ENCODE data around the gene LMTK3. TPM values are rescaled to one million over a fixed set of nuclear protein-coding genes. Genes with fewer than 3 reads are reported as not detected.
"Not testable (repeated sequence)": the region's sequence is repeated elsewhere in the genome, so short reads cannot be mapped to it uniquely, and the experiment has no call there.

The LMTK3 gene
- total RNA-seq, 1 donor from 2014 or later, result 2.0 TPM

- Mint-ChIP-seq H3K27me3 (ENCODE audit: insufficient read depth) (peaks cover 17% of the 10 kb centered on the region), H3K27ac (no peak overlapping the region)
- intact Hi-C loops (cut with micrococcal nuclease), result no loop called here
Observed at GRCh38 chr19:48496959-48497727, 14.5 kb downstream of the LMTK3 start.

GRCh38 chr19:48495396-48495795 is 16.2 kb downstream of the LMTK3 start:
- peak overlapping the region; percentile 51 for H3K4me3 Mint-ChIP-seq
- H3K9me3 Mint-ChIP-seq, result no peaks in the 10 kb centered on the region
- no peak overlapping the region for H3K27ac Mint-ChIP-seq
- no peaks in the 10 kb centered on the region for H3K36me3 Mint-ChIP-seq (ENCODE audit: low read depth)
- intact Hi-C loops (cut with micrococcal nuclease), result no loop called here
- peaks cover 27% of the 10 kb centered on the region for H3K4me1 Mint-ChIP-seq (ENCODE audit: low read depth)
- peaks cover 23% of the 10 kb centered on the region for H3K27me3 Mint-ChIP-seq (ENCODE audit: insufficient read depth)
- DNase-seq (ENCODE audit: low spot score), result no peak

More at GRCh38 chr19:48496959-48497727, 14.5 kb downstream of the LMTK3 start:
- DNase-seq (ENCODE audit: low spot score), result no peak
- no peaks in the 10 kb centered on the region for H3K9me3 Mint-ChIP-seq
- peaks cover 20% of the 10 kb centered on the region for H3K4me1 Mint-ChIP-seq (ENCODE audit: low read depth)
- H3K4me3 Mint-ChIP-seq, result no peak overlapping the region
- H3K36me3 Mint-ChIP-seq (ENCODE audit: low read depth), result no peaks in the 10 kb centered on the region

GRCh38 chr19:48493718-48494401 is 17.8 kb downstream of the LMTK3 start:
- H3K4me1 Mint-ChIP-seq (ENCODE audit: low read depth), result peaks cover 27% of the 10 kb centered on the region
- H3K27ac Mint-ChIP-seq, result peak overlapping the region; percentile 12
- peaks cover 21% of the 10 kb centered on the region for H3K27me3 Mint-ChIP-seq (ENCODE audit: insufficient read depth)
- intact Hi-C loops (cut with micrococcal nuclease), result loop anchor here (1.0 to 5.0 kb wide), 10 partner anchors 8 to 244 kb away; partner anchors contain the start of genes CYTH2, SYNGR4 and TMEM143
- no peak for DNase-seq (ENCODE audit: low spot score)
- peak overlapping the region; percentile 79 for H3K4me3 Mint-ChIP-seq
- no peaks in the 10 kb centered on the region for H3K9me3 Mint-ChIP-seq
- no peaks in the 10 kb centered on the region for H3K36me3 Mint-ChIP-seq (ENCODE audit: low read depth)

- Mint-ChIP-seq H3K4me1 (ENCODE audit: low read depth) (peaks cover 27% of the 10 kb centered on the region), H3K4me3 (peak overlapping the region; percentile 68)
Observed at GRCh38 chr19:48492925-48493717, 18.5 kb downstream of the LMTK3 start.

GRCh38 chr19:48491793-48492123 is 19.9 kb downstream of the LMTK3 start:
- Mint-ChIP-seq H3K36me3 (ENCODE audit: low read depth) (no peaks in the 10 kb centered on the region), H3K27me3 (ENCODE audit: insufficient read depth) (peaks cover 21% of the 10 kb centered on the region), H3K4me3 (peak overlapping the region; percentile 39), H3K9me3 (no peaks in the 10 kb centered on the region), H3K4me1 (ENCODE audit: low read depth) (peaks cover 27% of the 10 kb centered on the region), H3K27ac (no peak overlapping the region)
- intact Hi-C loops (cut with micrococcal nuclease), result loop anchor here (1.0 to 5.0 kb wide), 4 partner anchors 129 to 321 kb away; partner anchors contain the start of genes LIG1, SYNGR4, TMEM143 and ZSWIM9
- no peak for DNase-seq (ENCODE audit: low spot score)

More at GRCh38 chr19:48492925-48493717, 18.5 kb downstream of the LMTK3 start:
- intact Hi-C loops (cut with micrococcal nuclease), result loop anchor here (1.0 to 5.0 kb wide), 10 partner anchors 9 to 245 kb away; partner anchors contain the start of genes CYTH2, SYNGR4 and TMEM143
- H3K36me3 Mint-ChIP-seq (ENCODE audit: low read depth), result no peaks in the 10 kb centered on the region
- DNase-seq (ENCODE audit: low spot score), result peak; percentile 82
- peak overlapping the region; percentile 29 for H3K27ac Mint-ChIP-seq
- no peaks in the 10 kb centered on the region for H3K9me3 Mint-ChIP-seq
- H3K27me3 Mint-ChIP-seq (ENCODE audit: insufficient read depth), result peaks cover 21% of the 10 kb centered on the region

GRCh38 chr19:48490981-48491792 is 20.4 kb downstream of the LMTK3 start:
- intact Hi-C loops (cut with micrococcal nuclease), result loop anchor here (1.0 to 5.0 kb wide), 4 partner anchors 117 to 321 kb away; partner anchors contain the start of genes LIG1, SYNGR4, TMEM143 and ZSWIM9
- peaks cover 27% of the 10 kb centered on the region for H3K4me1 Mint-ChIP-seq (ENCODE audit: low read depth)
- no peak overlapping the region for H3K27ac Mint-ChIP-seq
- no peak for DNase-seq (ENCODE audit: low spot score)
- H3K4me3 Mint-ChIP-seq, result peak overlapping the region; percentile 39
- H3K36me3 Mint-ChIP-seq (ENCODE audit: low read depth), result no peaks in the 10 kb centered on the region
- peaks cover 21% of the 10 kb centered on the region for H3K27me3 Mint-ChIP-seq (ENCODE audit: insufficient read depth)
- no peaks in the 10 kb centered on the region for H3K9me3 Mint-ChIP-seq

- Mint-ChIP-seq H3K27me3 (ENCODE audit: insufficient read depth) (peaks cover 20% of the 10 kb centered on the region), H3K4me1 (ENCODE audit: low read depth) (peaks cover 27% of the 10 kb centered on the region), H3K9me3 (no peaks in the 10 kb centered on the region), H3K27ac (no peak overlapping the region), H3K4me3 (no peak overlapping the region), H3K36me3 (ENCODE audit: low read depth) (no peaks in the 10 kb centered on the region)
- intact Hi-C loops (cut with micrococcal nuclease), result loop anchor here (1.0 to 5.0 kb wide), 5 partner anchors 13 to 223 kb away; partner anchors contain the start of genes SYNGR4 and TMEM143
- peak; percentile 72 for DNase-seq (ENCODE audit: low spot score)
Observed at GRCh38 chr19:48489608-48490216, 21.9 kb downstream of the LMTK3 start.

GRCh38 chr19:48488478-48488877 is 23.2 kb downstream of the LMTK3 start:
- not testable (repeated sequence) for H3K27ac Mint-ChIP-seq; DNase-seq (ENCODE audit: low spot score); H3K4me3 Mint-ChIP-seq; H3K36me3 Mint-ChIP-seq (ENCODE audit: low read depth); H3K9me3 Mint-ChIP-seq
- intact Hi-C loops (cut with micrococcal nuclease), result loop anchor here (2.0 kb wide), 1 partner anchor 14 kb away; no protein-coding TSS in a partner anchor
- Mint-ChIP-seq H3K4me1 (ENCODE audit: low read depth) (peaks cover 21% of the 10 kb centered on the region), H3K27me3 (ENCODE audit: insufficient read depth) (peaks cover 12% of the 10 kb centered on the region)

- H3K4me1 Mint-ChIP-seq (ENCODE audit: low read depth), result peaks cover 21% of the 10 kb centered on the region
- intact Hi-C loops (cut with micrococcal nuclease), result loop anchor here (2.0 kb wide), 1 partner anchor 15 kb away; no protein-coding TSS in a partner anchor
- H3K9me3 Mint-ChIP-seq, result no peaks in the 10 kb centered on the region
- no peak overlapping the region for H3K4me3 Mint-ChIP-seq
- DNase-seq (ENCODE audit: low spot score), result no peak
- H3K27me3 Mint-ChIP-seq (ENCODE audit: insufficient read depth), result peaks cover 12% of the 10 kb centered on the region
- H3K27ac Mint-ChIP-seq, result no peak overlapping the region
- no peaks in the 10 kb centered on the region for H3K36me3 Mint-ChIP-seq (ENCODE audit: low read depth)
Observed at GRCh38 chr19:48487948-48488347, 23.7 kb downstream of the LMTK3 start.

GRCh38 chr19:48487544-48487943 is 24.1 kb downstream of the LMTK3 start:
- no peak overlapping the region for H3K27ac Mint-ChIP-seq
- H3K4me3 Mint-ChIP-seq, result no peak overlapping the region
- H3K9me3 Mint-ChIP-seq, result no peaks in the 10 kb centered on the region
- peaks cover 17% of the 10 kb centered on the region for H3K4me1 Mint-ChIP-seq (ENCODE audit: low read depth)
- H3K27me3 Mint-ChIP-seq (ENCODE audit: insufficient read depth), result peaks cover 9% of the 10 kb centered on the region
- H3K36me3 Mint-ChIP-seq (ENCODE audit: low read depth), result no peaks in the 10 kb centered on the region
- intact Hi-C loops (cut with micrococcal nuclease), result no loop called here
- no peak for DNase-seq (ENCODE audit: low spot score)

GRCh38 chr19:48486706-48487105 is 24.9 kb downstream of the LMTK3 start:
- H3K27me3 Mint-ChIP-seq (ENCODE audit: insufficient read depth); DNase-seq (ENCODE audit: low spot score); intact Hi-C loops (cut with micrococcal nuclease); H3K27ac Mint-ChIP-seq; H3K9me3 Mint-ChIP-seq; H3K4me3 Mint-ChIP-seq; H3K4me1 Mint-ChIP-seq (ENCODE audit: low read depth); H3K36me3 Mint-ChIP-seq (ENCODE audit: low read depth): not testable (repeated sequence)
